Activated T-cell treated with anti-CD3 and anti-CD28 coated beads, Interleukin-2, amount 50 U/mL, for 48 hours (primary cell): ENCODE measurements around the gene OR2H2.

ENCODE experiments used
- DNase-seq, 2 experiments: peaks; one replicate each; pipeline ENCODE4 v3.0.0-alpha.2; 2020

OR2H2 gene

GRCh38 chr6:29631209-29631810 is 46.4 kb downstream of the OR2H2 start:
- no peak for DNase-seq

- DNase-seq: peak; percentile 52 to 64
These were observed 47.2 kb downstream of the OR2H2 start for GRCh38 chr6:29631860-29632731.

- peak; percentile 79 to 83 for DNase-seq
These were observed 48.0 kb downstream of the OR2H2 start, which contains the start of gene GABBR1 for GRCh38 chr6:29632789-29633533. Gene GABBR1, minus strand, starts transcription at chr6:29633183. Its CDS starts 798 bp downstream, at chr6:29632385.

- DNase-seq: no peak
These were observed 48.6 kb downstream of the OR2H2 start for GRCh38 chr6:29633534-29633905.

GRCh38 chr6:29637247-29637646 is 52.3 kb downstream of the OR2H2 start:
- no peak for DNase-seq
